Panc1 (cell line): ENCODE results near the gene DEFB115. TPM values are rescaled to one million over a fixed set of nuclear protein-coding genes. Genes with fewer than 3 reads are reported as not detected.

Source experiments
- ATAC-seq: fragments of 200-7000 bp; cut with Tn5 transposase; 2 replicates; pipeline ENCODE4 v1.9.1; 2020; ENCODE audit warnings: mild to moderate bottlenecking, moderate library complexity
- BruUV-seq: library from RNA; stranded (reverse); fragments of 400-500 nt; replicated peaks from 2 replicates; lab custom pipeline; 2021; lab: Mats Ljungman, UMichigan
- CTCF ChIA-PET: fragments of 300-600 bp; sonication (Branson Sonifier 250); formaldehyde crosslinking; loops from one replicate; lab custom pipeline; 2022; ENCODE audit warnings: antibody characterized with exemption; lab: Charles Lee
- POLR2A ChIA-PET: fragments of 300-600 bp; sonication (Branson Sonifier 250); formaldehyde crosslinking; loops from one replicate; lab custom pipeline; 2022; ENCODE audit warnings: antibody characterized with exemption; lab: Charles Lee
- DNase-seq: peaks from one replicate; pipeline ENCODE4 v3.0.0-alpha.2; 2010; ENCODE audit warnings: low read depth, low spot score
- H3K27ac ChIP-seq: 2 replicates; pipeline ENCODE4 v1.5.1; 2011; ENCODE audit warnings: mild to moderate bottlenecking, low read length, inconsistent platforms
- H3K27me3 ChIP-seq: fragments of 200-500 bp; sonication (Bioruptor generic); 2 replicates; pipeline ENCODE4 v1.6.0; 2014; ENCODE audit warnings: low read length, inconsistent platforms; ENCODE audit not compliant: control insufficient read depth, insufficient read depth
- H3K36me3 ChIP-seq: fragments of 200-500 bp; sonication (Bioruptor generic); 2 replicates; pipeline ENCODE4 v1.5.1; 2014; ENCODE audit warnings: inconsistent platforms, mild to moderate bottlenecking, low read length, moderate library complexity; ENCODE audit not compliant: control insufficient read depth, insufficient read depth
- H3K4me1 ChIP-seq: 2 replicates; pipeline ENCODE4 v1.5.1; 2011; ENCODE audit warnings: inconsistent platforms, mild to moderate bottlenecking, low read length, moderate library complexity; ENCODE audit not compliant: control insufficient read depth, insufficient read depth
- H3K4me3 ChIP-seq, 2 experiments: 2 replicates each; pipeline ENCODE4 v1.5.1; 2011 to 2012; ENCODE audit warnings: low read depth in 2 of 2, low read length in 2 of 2, mild to moderate bottlenecking in 2 of 2, inconsistent platforms in 1 of 2, moderate library complexity in 1 of 2
- H3K9me3 ChIP-seq: fragments of 200-500 bp; sonication (Bioruptor generic); 2 replicates; pipeline ENCODE4 v1.5.1; 2014; ENCODE audit warnings: low read depth, mild to moderate bottlenecking, inconsistent platforms, low read length, moderate library complexity; ENCODE audit not compliant: control insufficient read depth, insufficient read depth
- POLR2AphosphoS5 ChIP-seq: IDR thresholded peaks from 2 replicates; pipeline ENCODE4 v1.6.1; 2012; ENCODE audit warnings: mild to moderate bottlenecking, low read depth, low read length, moderate library complexity
- SIN3A ChIP-seq: IDR thresholded peaks from 2 replicates; pipeline ENCODE4 v1.6.1; 2012; ENCODE audit warnings: low read depth, mild to moderate bottlenecking, low read length, moderate library complexity, borderline replicate concordance; ENCODE audit not compliant: insufficient read depth
- TCF7L2 ChIP-seq: IDR thresholded peaks from 2 replicates; pipeline ENCODE4 v1.6.1; 2011; ENCODE audit warnings: mild to moderate bottlenecking, low read depth, low read length, inconsistent platforms
- in situ Hi-C: cut with HindIII; loops from 2 replicates; pipeline ENCODE4 v1.10.0; 2016; ENCODE audit warnings: low sequenced_read_pairs, low pct_unique_long_range_greater_than_20kb
- intact Hi-C: fragments of 100-400 bp; cut with micrococcal nuclease; formaldehyde crosslinking; loops from one replicate; pipeline ENCODE4 v1.10.0; 2022; ENCODE audit not compliant: unreplicated experiment
- total RNA-seq: library from RNA; stranded (reverse); gene quantifications from one replicate; pipeline ENCODE4 v1.2.1, GENCODE V29; 2021; ENCODE audit not compliant: unreplicated experiment
- TF ChIP-seq, protein P1 (sequence below): fragments of 450-650 bp; IDR thresholded peaks from 2 replicates; pipeline ENCODE4 v1.5.1; 2017; ENCODE audit warnings: mild to moderate bottlenecking
- TF ChIP-seq, protein P2 (sequence below), 2 experiments: IDR thresholded peaks; 2 replicates each; pipeline ENCODE4 v1.6.1; 2011 to 2012; ENCODE audit warnings: low read depth in 2 of 2, control low read depth in 1 of 2, low read length in 1 of 2, mild to moderate bottlenecking in 1 of 2, moderate library complexity in 1 of 2; ENCODE audit not compliant: insufficient read depth in 1 of 2

Gene DEFB115
- total RNA-seq, 1 experiment from 2014 or later: not detected

DNA sequence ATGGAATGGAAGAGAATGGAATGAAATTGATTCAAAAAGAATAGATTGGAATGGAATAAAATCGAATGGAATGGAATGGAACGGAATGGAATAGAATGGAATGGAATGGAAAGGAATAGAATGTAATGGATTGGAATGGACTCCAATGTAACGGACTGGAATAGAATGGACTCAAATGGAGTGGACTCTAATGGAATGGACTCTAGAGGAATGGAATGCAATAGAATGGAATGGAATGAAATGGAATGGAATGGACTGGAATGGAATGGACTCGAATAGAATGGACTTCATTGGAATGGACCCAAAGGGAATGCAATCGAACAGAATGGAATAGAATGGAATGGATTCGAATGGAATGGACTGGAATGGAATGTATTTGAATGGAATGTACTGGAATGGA, 19.7 kb upstream of the DEFB115 start:
- no peaks in the 10 kb centered on the region for H3K36me3 ChIP-seq
- in situ Hi-C loops (no loop called here), intact Hi-C loops (no loop called here)
- H3K27ac ChIP-seq: no peak overlapping the region
- ChIA-PET CTCF (no interaction called here), POLR2A (no interaction called here)
- ATAC-seq: no peak
- H3K4me1 ChIP-seq: no peaks in the 10 kb centered on the region
- no peaks in the 10 kb centered on the region for H3K9me3 ChIP-seq
- no peak for DNase-seq
- TF ChIP-seq SIN3A (no peak), POLR2AphosphoS5 (no peak), TCF7L2 (no peak)
- TF ChIP-seq, protein P1, sequence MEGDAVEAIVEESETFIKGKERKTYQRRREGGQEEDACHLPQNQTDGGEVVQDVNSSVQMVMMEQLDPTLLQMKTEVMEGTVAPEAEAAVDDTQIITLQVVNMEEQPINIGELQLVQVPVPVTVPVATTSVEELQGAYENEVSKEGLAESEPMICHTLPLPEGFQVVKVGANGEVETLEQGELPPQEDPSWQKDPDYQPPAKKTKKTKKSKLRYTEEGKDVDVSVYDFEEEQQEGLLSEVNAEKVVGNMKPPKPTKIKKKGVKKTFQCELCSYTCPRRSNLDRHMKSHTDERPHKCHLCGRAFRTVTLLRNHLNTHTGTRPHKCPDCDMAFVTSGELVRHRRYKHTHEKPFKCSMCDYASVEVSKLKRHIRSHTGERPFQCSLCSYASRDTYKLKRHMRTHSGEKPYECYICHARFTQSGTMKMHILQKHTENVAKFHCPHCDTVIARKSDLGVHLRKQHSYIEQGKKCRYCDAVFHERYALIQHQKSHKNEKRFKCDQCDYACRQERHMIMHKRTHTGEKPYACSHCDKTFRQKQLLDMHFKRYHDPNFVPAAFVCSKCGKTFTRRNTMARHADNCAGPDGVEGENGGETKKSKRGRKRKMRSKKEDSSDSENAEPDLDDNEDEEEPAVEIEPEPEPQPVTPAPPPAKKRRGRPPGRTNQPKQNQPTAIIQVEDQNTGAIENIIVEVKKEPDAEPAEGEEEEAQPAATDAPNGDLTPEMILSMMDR: no peak
- TF ChIP-seq, protein P2, sequence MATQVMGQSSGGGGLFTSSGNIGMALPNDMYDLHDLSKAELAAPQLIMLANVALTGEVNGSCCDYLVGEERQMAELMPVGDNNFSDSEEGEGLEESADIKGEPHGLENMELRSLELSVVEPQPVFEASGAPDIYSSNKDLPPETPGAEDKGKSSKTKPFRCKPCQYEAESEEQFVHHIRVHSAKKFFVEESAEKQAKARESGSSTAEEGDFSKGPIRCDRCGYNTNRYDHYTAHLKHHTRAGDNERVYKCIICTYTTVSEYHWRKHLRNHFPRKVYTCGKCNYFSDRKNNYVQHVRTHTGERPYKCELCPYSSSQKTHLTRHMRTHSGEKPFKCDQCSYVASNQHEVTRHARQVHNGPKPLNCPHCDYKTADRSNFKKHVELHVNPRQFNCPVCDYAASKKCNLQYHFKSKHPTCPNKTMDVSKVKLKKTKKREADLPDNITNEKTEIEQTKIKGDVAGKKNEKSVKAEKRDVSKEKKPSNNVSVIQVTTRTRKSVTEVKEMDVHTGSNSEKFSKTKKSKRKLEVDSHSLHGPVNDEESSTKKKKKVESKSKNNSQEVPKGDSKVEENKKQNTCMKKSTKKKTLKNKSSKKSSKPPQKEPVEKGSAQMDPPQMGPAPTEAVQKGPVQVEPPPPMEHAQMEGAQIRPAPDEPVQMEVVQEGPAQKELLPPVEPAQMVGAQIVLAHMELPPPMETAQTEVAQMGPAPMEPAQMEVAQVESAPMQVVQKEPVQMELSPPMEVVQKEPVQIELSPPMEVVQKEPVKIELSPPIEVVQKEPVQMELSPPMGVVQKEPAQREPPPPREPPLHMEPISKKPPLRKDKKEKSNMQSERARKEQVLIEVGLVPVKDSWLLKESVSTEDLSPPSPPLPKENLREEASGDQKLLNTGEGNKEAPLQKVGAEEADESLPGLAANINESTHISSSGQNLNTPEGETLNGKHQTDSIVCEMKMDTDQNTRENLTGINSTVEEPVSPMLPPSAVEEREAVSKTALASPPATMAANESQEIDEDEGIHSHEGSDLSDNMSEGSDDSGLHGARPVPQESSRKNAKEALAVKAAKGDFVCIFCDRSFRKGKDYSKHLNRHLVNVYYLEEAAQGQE (IDR thresholded peaks at IDR 0.05; ENCODE audit: insufficient read depth in 1 of 2, low read depth in 2 of 2, low read length in 1 of 2): no peak
- H3K4me3 ChIP-seq: no peak overlapping the region
- no TSS peak for BruUV-seq
- no peaks in the 10 kb centered on the region for H3K27me3 ChIP-seq

DNA sequence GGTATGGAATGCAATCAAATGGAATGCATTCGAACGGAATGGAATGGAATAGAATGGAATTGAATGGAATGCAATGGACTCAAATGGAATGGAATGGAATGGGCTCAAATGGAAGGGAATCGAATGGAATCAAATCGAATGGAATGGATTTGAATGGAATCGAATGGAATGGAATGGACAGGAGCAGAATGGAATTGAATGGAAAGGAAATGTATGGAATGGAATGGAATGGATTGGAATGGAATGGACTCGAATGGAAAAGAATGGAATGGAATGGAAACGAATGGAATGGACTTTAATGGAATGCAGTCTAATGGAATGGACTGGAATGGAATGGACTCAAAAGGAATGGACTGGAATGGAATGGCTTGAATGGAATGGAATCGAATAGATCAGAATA, 18.3 kb upstream of the DEFB115 start:
- no peak overlapping the region for H3K4me3 ChIP-seq
- in situ Hi-C loops (no loop called here), intact Hi-C loops (no loop called here)
- TF ChIP-seq, protein P2 (IDR thresholded peaks at IDR 0.05; ENCODE audit: insufficient read depth in 1 of 2, low read depth in 2 of 2, low read length in 1 of 2): no peak
- no peak for TF ChIP-seq POLR2AphosphoS5
- TF ChIP-seq, protein P1: no peak
- TF ChIP-seq TCF7L2: no peak
- TF ChIP-seq SIN3A: no peak
- no peaks in the 10 kb centered on the region for H3K9me3 ChIP-seq
- H3K36me3 ChIP-seq: no peaks in the 10 kb centered on the region
- ChIA-PET CTCF (no interaction called here), POLR2A (no interaction called here)
- DNase-seq (no peak), ATAC-seq (no peak)
- H3K4me1 ChIP-seq: no peaks in the 10 kb centered on the region
- no peaks in the 10 kb centered on the region for H3K27me3 ChIP-seq
- no TSS peak for BruUV-seq
- no peak overlapping the region for H3K27ac ChIP-seq
